Measurements from ENCODE around the gene VAV2.

VAV2 gene

DNA sequence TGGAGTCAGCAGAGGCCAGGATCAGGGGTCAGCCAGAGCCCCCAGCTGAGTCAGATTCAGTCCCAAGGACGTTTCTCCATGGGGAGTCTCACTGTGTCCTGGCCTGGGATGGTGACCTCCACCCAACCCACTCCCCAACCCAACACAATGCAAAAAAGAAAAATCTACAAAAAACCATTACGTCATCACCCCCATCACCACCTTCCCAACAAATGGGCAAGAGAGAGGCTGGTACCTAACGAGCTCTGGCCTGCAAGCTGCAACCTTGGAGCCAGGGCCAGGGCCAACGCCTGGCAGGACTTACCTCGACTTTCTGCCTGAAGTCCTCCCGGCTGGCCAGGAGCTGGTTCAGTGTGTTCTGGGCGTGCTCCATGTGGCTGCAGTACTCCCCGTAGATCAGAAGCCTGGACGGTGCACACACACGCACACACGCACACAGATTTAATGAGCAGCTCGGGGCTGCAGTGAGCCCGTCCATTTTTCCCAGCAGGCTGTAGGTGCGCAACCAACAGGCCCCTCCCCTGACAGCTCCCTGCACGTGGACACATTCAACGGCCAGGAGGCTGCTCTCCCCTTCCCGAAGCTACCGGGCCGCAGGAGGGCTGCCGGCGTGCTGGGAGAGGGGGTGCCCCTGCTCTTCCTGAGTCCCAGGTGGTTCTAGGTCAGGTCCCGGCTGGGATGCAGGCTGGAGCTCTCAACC is 194.6 kb downstream of the VAV2 start:
- Histone ChIP-seq H3K4ac (ENCODE audit: low read depth, low read length) (no peak overlapping the region), H2AK5ac (ENCODE audit: low read length) (no peak overlapping the region), H2BK15ac (replicated peaks; ENCODE audit: low read depth) (no peak overlapping the region), H4K8ac (ENCODE audit: low read depth, low read length) (no peak overlapping the region), H3K27ac (ENCODE audit: low read depth, low read length) (no peak overlapping the region), H4K5ac (ENCODE audit: low read length) (no peak overlapping the region), H3K27me3 (ENCODE audit: insufficient read depth, low read length, poor library complexity) (no peaks in the 10 kb centered on the region), H3K4me3 (ENCODE audit: low read length) (no peak overlapping the region), H3K9ac (ENCODE audit: low read length) (no peak overlapping the region), H3K79me2 (ENCODE audit: control insufficient read depth, insufficient read depth, low read length) (no peaks in the 10 kb centered on the region), H3K56ac (ENCODE audit: low read length) (no peak overlapping the region), H2BK120ac (ENCODE audit: low read depth, low read length) (no peak overlapping the region), H3K4me1 (ENCODE audit: control insufficient read depth, low read depth, low read length) (no peaks in the 10 kb centered on the region), H2BK5ac (ENCODE audit: low read length) (no peak overlapping the region), H3K18ac (ENCODE audit: low read length) (no peak overlapping the region), H3K23ac (ENCODE audit: low read length) (no peak overlapping the region), H3K36me3 (ENCODE audit: control insufficient read depth, insufficient read depth, low read length) (no peaks in the 10 kb centered on the region), H3K4me2 (ENCODE audit: low read length) (no peak overlapping the region), H3K79me1 (ENCODE audit: low read length) (no peaks in the 10 kb centered on the region)
- DNase-seq: no peak
- no CpG with 5 or more reads among the region's 22 CpGs for WGBS (ENCODE audit: extremely low coverage, insufficient coverage, low lambda C conversion rate)

DNA sequence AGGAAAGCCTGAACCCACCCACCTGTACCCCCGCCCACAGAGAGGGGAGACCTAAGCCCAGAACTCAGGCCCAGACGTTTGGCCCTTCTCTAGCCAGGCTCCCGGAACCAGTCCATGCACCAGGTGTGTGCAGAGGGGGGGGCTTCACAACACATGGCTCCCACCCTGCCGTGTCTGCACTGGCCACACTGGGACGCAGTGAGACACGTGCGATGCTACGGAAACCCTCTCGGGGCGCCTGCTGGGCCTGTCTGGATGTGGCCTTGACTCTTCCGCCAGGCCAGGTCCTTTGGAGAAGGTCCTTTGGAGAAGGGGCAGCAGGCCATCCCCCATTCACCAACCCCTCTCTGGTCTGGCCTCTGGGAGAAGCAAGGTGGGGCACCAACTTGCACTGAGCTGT is 195.6 kb downstream of the VAV2 start:
- H2BK120ac ChIP-seq (ENCODE audit: low read depth, low read length): no peak overlapping the region
- H3K27me3 ChIP-seq (ENCODE audit: insufficient read depth, low read length, poor library complexity): no peaks in the 10 kb centered on the region
- no peak overlapping the region for H3K18ac ChIP-seq (ENCODE audit: low read length)
- no peak overlapping the region for H3K27ac ChIP-seq (ENCODE audit: low read depth, low read length)
- no peaks in the 10 kb centered on the region for H3K79me1 ChIP-seq (ENCODE audit: low read length)
- H3K4me1 ChIP-seq (ENCODE audit: control insufficient read depth, low read depth, low read length): no peaks in the 10 kb centered on the region
- H3K4me2 ChIP-seq (ENCODE audit: low read length): no peak overlapping the region
- H2AK5ac ChIP-seq (ENCODE audit: low read length): no peak overlapping the region
- no peak for DNase-seq
- H3K36me3 ChIP-seq (ENCODE audit: control insufficient read depth, insufficient read depth, low read length): no peaks in the 10 kb centered on the region
- H3K79me2 ChIP-seq (ENCODE audit: control insufficient read depth, insufficient read depth, low read length): no peaks in the 10 kb centered on the region
- H2BK15ac ChIP-seq (replicated peaks; ENCODE audit: low read depth): no peak overlapping the region
- no peak overlapping the region for H3K4ac ChIP-seq (ENCODE audit: low read depth, low read length)
- H3K9ac ChIP-seq (ENCODE audit: low read length): no peak overlapping the region
- WGBS (ENCODE audit: extremely low coverage, insufficient coverage, low lambda C conversion rate): no CpG with 5 or more reads among the region's 11 CpGs
- no peak overlapping the region for H4K5ac ChIP-seq (ENCODE audit: low read length)
- no peak overlapping the region for H2BK5ac ChIP-seq (ENCODE audit: low read length)
- H3K56ac ChIP-seq (ENCODE audit: low read length): no peak overlapping the region
- H3K23ac ChIP-seq (ENCODE audit: low read length): no peak overlapping the region
- H3K4me3 ChIP-seq (ENCODE audit: low read length): no peak overlapping the region
- no peak overlapping the region for H4K8ac ChIP-seq (ENCODE audit: low read depth, low read length)

DNA sequence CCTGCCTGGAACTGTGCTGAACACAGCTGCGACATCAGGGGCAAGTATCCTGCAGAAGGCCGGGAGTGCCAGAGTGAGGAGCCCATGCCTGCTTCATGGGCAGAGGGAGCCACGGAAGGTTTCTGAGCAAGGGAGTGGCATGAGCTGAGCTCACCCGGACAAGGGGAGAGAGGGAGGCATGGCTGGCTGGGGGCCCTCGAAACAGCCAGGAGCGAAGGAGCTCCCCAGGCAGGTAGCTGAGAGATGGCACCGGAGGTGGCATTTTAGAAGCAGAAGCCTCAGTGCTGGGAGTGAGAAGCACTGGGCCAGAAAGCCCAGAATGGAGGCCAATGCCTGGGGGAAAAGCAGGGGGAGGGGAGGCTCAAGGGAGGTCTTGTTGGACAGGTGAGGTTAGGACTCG is 197.1 kb downstream of the VAV2 start:
- Histone ChIP-seq H3K56ac (ENCODE audit: low read length) (no peak overlapping the region), H2BK5ac (ENCODE audit: low read length) (no peak overlapping the region), H3K79me1 (ENCODE audit: low read length) (no peaks in the 10 kb centered on the region), H2BK120ac (ENCODE audit: low read depth, low read length) (no peak overlapping the region), H3K4ac (ENCODE audit: low read depth, low read length) (no peak overlapping the region), H2BK15ac (replicated peaks; ENCODE audit: low read depth) (no peak overlapping the region), H3K18ac (ENCODE audit: low read length) (no peak overlapping the region), H3K4me1 (ENCODE audit: control insufficient read depth, low read depth, low read length) (no peaks in the 10 kb centered on the region), H3K4me3 (ENCODE audit: low read length) (no peak overlapping the region), H2AK5ac (ENCODE audit: low read length) (no peak overlapping the region), H3K9ac (ENCODE audit: low read length) (no peak overlapping the region), H3K79me2 (ENCODE audit: control insufficient read depth, insufficient read depth, low read length) (no peaks in the 10 kb centered on the region), H3K4me2 (ENCODE audit: low read length) (no peak overlapping the region), H3K27me3 (ENCODE audit: insufficient read depth, low read length, poor library complexity) (no peaks in the 10 kb centered on the region), H4K8ac (ENCODE audit: low read depth, low read length) (no peak overlapping the region), H4K5ac (ENCODE audit: low read length) (no peak overlapping the region), H3K23ac (ENCODE audit: low read length) (no peak overlapping the region), H3K36me3 (ENCODE audit: control insufficient read depth, insufficient read depth, low read length) (no peaks in the 10 kb centered on the region), H3K27ac (ENCODE audit: low read depth, low read length) (no peak overlapping the region)
- no CpG with 5 or more reads among the region's 8 CpGs for WGBS (ENCODE audit: extremely low coverage, insufficient coverage, low lambda C conversion rate)
- no peak for DNase-seq

DNA sequence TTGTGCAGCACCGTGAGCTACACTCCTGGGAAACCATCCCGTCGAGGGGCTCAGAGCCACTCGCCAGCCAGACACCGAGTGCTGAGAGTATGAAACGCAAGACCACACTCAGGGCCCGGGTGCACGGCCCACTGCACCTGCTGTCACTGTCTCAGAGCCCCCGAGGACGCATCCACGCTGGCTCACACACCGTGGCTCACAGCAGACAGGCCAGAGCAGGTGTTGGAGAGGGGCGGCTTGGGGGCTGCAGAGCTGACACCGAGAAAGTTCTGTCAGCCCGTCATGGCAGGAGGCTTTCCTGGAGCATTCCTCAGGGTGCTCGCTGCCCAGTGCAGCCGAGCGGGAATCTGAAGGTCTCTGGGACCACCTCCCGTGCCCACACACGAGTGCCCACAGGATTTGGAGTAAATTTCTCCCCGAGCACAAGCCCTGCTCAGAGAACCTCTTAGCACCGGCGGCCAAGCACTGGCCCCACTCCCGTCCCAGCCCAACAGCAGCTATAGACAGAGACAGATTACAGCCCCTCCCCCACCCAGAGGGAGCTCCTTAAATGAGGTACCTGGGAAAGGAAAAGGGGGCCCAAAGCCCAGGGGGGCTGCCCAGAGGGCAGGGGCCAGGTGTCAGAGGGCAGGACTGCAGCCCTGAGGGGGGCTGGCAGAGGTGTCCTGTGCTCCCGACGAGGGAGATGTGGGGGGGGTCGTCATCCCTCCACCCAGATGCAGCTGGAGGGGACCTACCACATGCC is 197.9 kb downstream of the VAV2 start:
- H3K4me2 ChIP-seq (ENCODE audit: low read length): no peak overlapping the region

DNA sequence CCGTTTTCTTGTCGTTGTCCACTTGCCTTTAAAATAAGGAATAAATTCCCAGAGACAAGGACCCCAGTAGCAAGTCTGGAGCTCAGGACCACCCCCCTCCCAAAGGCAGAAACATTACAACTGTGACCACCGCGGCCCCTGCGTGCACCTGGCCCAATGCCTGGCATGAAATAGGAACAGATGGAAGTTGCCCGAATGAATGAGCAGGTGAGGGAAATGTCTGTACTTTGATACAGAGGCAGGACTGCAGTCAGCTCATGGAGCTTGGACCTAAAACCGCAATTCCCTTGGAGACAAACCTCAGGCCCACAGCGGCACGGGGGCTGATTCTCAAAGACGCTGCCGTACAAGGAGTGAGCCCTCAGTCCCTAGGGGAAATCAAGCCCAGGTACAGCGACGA is 198.7 kb downstream of the VAV2 start:
- Histone ChIP-seq H4K8ac (ENCODE audit: low read depth, low read length) (no peak overlapping the region), H3K4me3 (ENCODE audit: low read length) (no peak overlapping the region), H3K18ac (ENCODE audit: low read length) (no peak overlapping the region), H3K27ac (ENCODE audit: low read depth, low read length) (no peak overlapping the region), H2AK5ac (ENCODE audit: low read length) (no peak overlapping the region), H4K5ac (ENCODE audit: low read length) (no peak overlapping the region), H3K4me1 (ENCODE audit: control insufficient read depth, low read depth, low read length) (no peaks in the 10 kb centered on the region), H3K56ac (ENCODE audit: low read length) (no peak overlapping the region), H3K4ac (ENCODE audit: low read depth, low read length) (no peak overlapping the region), H3K27me3 (ENCODE audit: insufficient read depth, low read length, poor library complexity) (no peaks in the 10 kb centered on the region), H3K79me1 (ENCODE audit: low read length) (no peaks in the 10 kb centered on the region), H3K23ac (ENCODE audit: low read length) (no peak overlapping the region), H3K9ac (ENCODE audit: low read length) (no peak overlapping the region), H3K36me3 (ENCODE audit: control insufficient read depth, insufficient read depth, low read length) (no peaks in the 10 kb centered on the region), H3K79me2 (ENCODE audit: control insufficient read depth, insufficient read depth, low read length) (no peaks in the 10 kb centered on the region), H2BK120ac (ENCODE audit: low read depth, low read length) (no peak overlapping the region), H3K4me2 (ENCODE audit: low read length) (no peak overlapping the region), H2BK5ac (ENCODE audit: low read length) (no peak overlapping the region), H2BK15ac (replicated peaks; ENCODE audit: low read depth) (no peak overlapping the region)
- no CpG with 5 or more reads among the region's 13 CpGs for WGBS (ENCODE audit: extremely low coverage, insufficient coverage, low lambda C conversion rate)
- DNase-seq: no peak

More for the DNA sequence above, 197.9 kb downstream of the VAV2 start:
- no peak overlapping the region for H3K27ac ChIP-seq (ENCODE audit: low read depth, low read length)
- H3K18ac ChIP-seq (ENCODE audit: low read length): no peak overlapping the region
- no peaks in the 10 kb centered on the region for H3K4me1 ChIP-seq (ENCODE audit: control insufficient read depth, low read depth, low read length)
- no peaks in the 10 kb centered on the region for H3K27me3 ChIP-seq (ENCODE audit: insufficient read depth, low read length, poor library complexity)
- H2AK5ac ChIP-seq (ENCODE audit: low read length): no peak overlapping the region
- WGBS (ENCODE audit: extremely low coverage, insufficient coverage, low lambda C conversion rate): no CpG with 5 or more reads among the region's 27 CpGs
- H2BK120ac ChIP-seq (ENCODE audit: low read depth, low read length): no peak overlapping the region
- H3K79me1 ChIP-seq (ENCODE audit: low read length): no peaks in the 10 kb centered on the region
- no peaks in the 10 kb centered on the region for H3K36me3 ChIP-seq (ENCODE audit: control insufficient read depth, insufficient read depth, low read length)
- no peak for DNase-seq
- no peak overlapping the region for H4K5ac ChIP-seq (ENCODE audit: low read length)
- H3K79me2 ChIP-seq (ENCODE audit: control insufficient read depth, insufficient read depth, low read length): no peaks in the 10 kb centered on the region
- no peak overlapping the region for H4K8ac ChIP-seq (ENCODE audit: low read depth, low read length)
- no peak overlapping the region for H3K4me3 ChIP-seq (ENCODE audit: low read length)
- H3K56ac ChIP-seq (ENCODE audit: low read length): no peak overlapping the region
- H2BK15ac ChIP-seq (replicated peaks; ENCODE audit: low read depth): no peak overlapping the region
- H3K23ac ChIP-seq (ENCODE audit: low read length): no peak overlapping the region
- H2BK5ac ChIP-seq (ENCODE audit: low read length): no peak overlapping the region
- no peak overlapping the region for H3K4ac ChIP-seq (ENCODE audit: low read depth, low read length)
- H3K9ac ChIP-seq (ENCODE audit: low read length): no peak overlapping the region

All from mesendoderm (in vitro differentiated cells).